ENCODE measurements around the gene KRT78.

The KRT78 gene

GRCh38 chr12:52838609-52839435, 10.0 kb downstream of the KRT78 start:
- no peak for DNase-seq (ENCODE audit: low read depth, low spot score)

DNA sequence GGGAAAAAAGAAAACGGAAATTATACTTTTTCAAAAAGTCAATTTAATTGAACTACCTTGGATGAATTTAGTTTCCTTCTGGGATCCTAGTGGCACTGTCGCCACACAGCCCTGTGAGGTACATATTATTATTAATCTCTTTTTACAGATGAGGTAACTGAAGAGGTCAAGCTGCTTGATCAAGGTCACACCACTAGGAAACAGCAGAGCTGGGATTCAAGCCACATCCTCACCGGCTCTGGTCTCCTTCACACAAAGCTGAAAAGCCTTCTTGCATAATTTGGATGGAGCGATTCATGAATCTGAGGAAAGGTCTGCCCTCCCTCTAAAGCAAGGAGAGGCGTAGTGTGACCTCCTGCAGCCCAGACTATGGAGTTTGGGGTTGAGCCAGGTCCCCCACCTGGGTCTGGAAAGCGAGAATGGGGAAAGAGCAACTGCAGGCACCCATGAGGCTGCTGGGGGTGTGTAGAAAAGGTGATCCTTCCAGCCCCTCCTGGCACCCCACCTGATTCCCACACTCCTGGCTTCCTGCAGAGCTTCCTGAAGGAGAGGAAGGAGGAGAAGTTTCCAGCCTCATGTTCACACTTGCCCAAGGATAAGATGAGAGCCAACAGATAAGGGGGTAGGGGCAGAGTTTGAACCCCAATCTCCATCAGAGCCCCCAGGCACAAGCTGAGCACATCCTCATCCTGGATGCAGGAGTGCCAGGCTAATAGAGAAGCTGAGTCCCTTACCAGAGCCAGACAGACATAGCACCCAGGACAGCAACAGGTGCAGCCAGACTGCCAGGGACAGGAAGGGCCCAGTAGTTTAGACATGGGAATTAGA, 10.8 kb downstream of the KRT78 start:
- DNase-seq (ENCODE audit: low read depth, low spot score): no peak

GRCh38 chr12:52837413-52837741, 11.4 kb downstream of the KRT78 start:
- DNase-seq (ENCODE audit: low read depth, low spot score): no peak

DNA sequence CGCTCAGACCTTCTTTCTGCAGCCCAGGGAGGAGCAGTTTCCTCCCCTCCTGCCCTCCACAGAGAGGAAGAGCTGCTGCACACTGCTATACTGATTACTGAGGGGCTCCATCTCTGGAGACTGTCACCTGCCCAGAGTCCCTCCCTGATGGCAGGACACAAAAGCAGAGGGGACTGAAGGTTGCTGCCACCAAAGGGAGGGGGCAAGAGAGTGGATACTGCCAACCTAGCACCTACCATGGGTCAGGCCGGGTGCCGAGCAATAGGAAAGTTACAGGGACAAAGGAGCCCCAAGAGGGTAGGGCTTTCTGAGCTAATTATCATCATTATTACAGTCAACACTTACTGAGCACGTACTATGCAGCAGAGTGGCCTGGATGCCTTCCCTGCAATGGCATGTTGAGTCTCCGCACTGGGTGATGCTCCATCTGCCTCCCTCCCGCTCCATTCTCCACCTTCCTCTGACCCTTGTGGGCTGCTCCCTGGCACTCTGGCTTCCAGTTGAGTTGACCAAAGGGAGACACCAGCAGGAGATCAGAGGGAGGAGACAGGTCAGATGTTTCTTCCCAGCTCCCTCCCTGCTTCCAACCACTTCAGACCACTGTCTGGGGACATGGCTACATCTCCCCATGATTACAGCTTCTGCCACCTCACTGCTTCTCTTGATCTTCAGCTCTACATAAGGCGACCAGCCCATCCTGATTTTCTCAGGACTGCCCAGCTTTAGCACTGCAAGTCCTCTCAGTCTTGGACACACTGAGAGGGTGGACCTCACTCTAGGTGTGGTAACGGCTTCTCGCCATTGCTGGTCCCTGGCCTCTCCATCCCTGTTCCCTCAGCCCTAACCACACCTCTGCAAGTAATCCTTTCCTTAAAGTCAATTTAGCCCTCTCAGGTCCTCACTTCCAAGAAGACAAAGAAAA, 12.0 kb downstream of the KRT78 start:
- no peak for DNase-seq (ENCODE audit: low read depth, low spot score)

GRCh38 chr12:52836042-52836466, 12.7 kb downstream of the KRT78 start:
- DNase-seq (ENCODE audit: low read depth, low spot score): peak; percentile 14

GRCh38 chr12:52835271-52836041, 13.3 kb downstream of the KRT78 start:
- no peak for DNase-seq (ENCODE audit: low read depth, low spot score)

- DNase-seq (ENCODE audit: low read depth, low spot score): no peak
Measured at GRCh38 chr12:52834727-52835001, 14.1 kb downstream of the KRT78 start.

DNA sequence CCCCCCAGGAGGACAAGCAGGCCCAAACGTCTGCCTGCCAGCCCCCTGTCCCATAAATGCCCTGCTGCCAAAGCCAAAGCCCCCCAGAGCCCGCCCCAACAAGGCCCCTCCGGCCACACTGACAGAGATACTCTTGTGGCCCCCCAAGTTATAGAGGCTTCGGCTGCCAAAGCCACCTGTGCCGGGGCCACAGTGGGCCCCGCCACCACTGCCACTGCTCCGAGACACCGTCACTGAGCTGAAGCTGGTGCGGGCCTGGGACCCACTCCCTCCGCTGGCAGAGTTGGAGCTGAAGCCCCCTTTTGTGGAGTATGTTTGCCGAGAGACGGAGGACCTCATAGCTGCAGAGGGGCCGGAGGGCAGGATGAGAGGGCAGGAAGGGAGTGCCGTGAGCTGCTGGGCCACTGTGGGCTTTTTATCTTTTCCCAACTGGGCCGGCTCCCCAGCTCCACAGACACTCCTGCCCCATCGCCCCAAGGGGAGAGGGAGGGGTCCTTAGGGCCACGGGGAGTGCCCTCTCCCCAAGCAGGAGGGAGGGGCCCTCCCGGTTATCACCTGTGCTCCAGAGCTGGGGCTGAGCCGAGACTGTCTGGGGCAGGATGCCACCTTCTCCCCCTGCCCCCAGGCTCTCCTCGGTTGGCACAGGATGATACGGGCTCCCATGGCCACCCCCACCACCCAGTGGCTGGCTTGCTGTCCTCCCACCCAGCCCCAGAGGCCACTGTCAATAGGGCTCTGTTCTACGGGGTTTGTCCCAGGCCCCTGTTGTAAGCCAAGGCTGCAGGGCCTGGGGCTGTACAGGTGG, 14.7 kb downstream of the KRT78 start, which contains the start of gene KRT79:
KRT79 (minus strand) TSS at position 390 of the 805 bp plus-strand sequence; CDS start at position 339, 51 bp downstream.
- no peak for DNase-seq (ENCODE audit: low read depth, low spot score)

- no peak for DNase-seq (ENCODE audit: low read depth, low spot score)
Measured at GRCh38 chr12:52832985-52833905, 15.5 kb downstream of the KRT78 start.

DNA sequence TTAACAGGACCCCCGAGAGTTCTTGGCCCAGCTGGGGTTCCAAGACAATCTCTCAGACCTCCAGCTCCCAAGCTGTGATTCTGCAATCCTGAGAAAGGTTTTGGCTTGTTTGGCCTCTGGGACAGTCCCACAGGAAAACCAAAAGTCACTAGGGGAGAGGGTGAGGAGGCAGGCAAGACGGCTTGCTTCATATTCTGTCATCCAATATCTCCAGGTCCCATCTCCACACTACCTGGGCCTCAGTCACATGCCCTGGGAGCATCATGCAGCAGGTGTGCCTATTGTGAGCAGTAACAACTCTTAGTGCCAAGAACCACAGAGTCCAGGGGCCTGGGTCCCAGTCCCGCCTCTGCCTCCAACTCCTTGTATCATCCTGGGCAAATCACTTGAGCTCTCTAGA, 16.3 kb downstream of the KRT78 start:
- DNase-seq (ENCODE audit: low read depth, low spot score): no peak

GRCh38 chr12:52831251-52831650, 17.5 kb downstream of the KRT78 start:
- DNase-seq (ENCODE audit: low read depth, low spot score): no peak

DNA sequence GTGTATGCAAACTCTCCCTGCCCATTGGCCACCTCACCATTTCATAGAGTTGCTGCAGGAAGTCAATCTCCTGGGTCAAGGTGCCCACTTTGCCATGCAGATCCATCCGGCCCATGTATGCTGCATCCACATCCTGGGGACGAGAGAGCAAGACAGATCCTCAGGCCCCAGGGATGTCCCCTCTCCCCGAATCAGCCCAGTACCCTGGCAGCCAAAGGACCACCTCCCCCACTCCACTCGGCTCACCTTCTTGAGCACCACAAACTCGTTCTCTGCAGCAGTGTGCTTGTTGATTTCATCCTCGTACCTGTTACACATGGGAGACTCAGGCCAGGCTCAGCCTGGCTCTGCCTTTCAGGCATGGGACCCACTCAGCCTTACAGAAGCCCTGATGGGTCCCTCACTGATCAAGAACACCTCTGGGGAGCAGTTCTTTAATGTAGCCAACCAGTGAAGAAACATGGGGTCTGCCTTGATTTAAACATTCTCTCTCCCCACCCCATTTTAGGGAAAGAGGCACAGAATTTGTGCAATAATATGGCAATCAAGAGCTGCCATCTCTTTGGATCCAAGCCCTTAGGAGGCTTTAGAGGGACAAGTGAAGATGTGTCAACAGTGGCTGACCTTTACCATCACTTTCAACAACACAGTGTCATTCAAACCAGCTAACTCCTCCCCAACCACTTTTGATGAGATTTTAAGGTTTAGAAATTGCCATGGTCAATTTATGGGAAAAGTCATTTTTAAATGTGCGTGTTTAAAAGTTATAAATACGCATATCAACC, 18.6 kb downstream of the KRT78 start:
- DNase-seq (ENCODE audit: low read depth, low spot score): no peak

DNA sequence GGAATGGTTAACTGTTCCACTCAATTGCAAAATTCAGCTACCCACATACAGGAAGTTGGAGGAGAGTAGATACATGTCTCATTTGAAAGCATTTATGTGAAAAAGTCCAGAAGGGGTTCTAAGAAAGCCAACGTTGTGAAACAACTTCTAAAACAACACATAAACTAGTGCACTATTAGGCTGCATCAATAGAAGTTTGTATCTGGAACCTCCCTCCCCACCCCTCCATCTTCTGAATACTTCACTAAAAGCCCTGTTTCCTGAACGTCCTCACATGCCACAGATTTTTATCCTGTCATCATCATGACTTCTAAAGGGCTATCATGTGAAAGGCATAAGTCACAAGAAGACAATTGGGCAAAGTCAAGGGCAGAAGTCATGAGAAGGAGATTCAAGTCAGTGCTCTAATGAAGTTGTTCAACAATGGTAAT, 20.2 kb downstream of the KRT78 start:
- no peak for DNase-seq (ENCODE audit: low read depth, low spot score)

DNA sequence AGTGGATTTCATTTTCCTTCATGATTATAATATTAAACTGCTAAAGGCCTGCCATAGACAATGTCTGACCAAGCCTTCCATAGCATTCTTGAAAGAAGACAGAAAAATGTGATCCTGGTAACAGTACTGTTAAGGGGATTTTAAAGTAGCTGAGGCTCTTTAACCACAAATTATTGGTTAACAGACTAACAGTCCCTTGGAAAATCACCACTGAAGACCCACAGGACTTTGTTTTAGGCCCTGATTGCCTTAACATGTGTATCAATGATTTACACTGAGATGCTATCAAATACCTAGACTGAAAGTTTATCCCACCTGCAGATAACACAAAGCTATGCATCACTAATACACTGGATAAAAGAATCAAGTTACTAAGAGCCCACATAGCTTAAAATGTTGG, 20.6 kb downstream of the KRT78 start:
- DNase-seq (ENCODE audit: low read depth, low spot score): no peak

GRCh38 chr12:52827499-52828090, 21.2 kb downstream of the KRT78 start:
- DNase-seq (ENCODE audit: low read depth, low spot score): no peak

- no peak for DNase-seq (ENCODE audit: low read depth, low spot score)
Measured at GRCh38 chr12:52826611-52827498, 21.9 kb downstream of the KRT78 start.

GRCh38 chr12:52825961-52826360, 22.8 kb downstream of the KRT78 start:
- no peak for DNase-seq (ENCODE audit: low read depth, low spot score)
